Left ventricle myocardium superior (tissue), 1 donor: ENCODE data around the gene ITPR2. TPM values are rescaled to one million over a fixed set of nuclear protein-coding genes. Genes with fewer than 3 reads are reported as not detected.
A peak's percentile ranks its signal among the peaks of the same experiment; 100 is the strongest.

Experiments
- ATAC-seq: fragments of 200-7000 bp; cut with Tn5 transposase; one replicate; pipeline ENCODE4 v1.9.1; 2020; ENCODE audit warnings: mild to moderate bottlenecking, moderate library complexity
- DNase-seq: peaks from one replicate; pipeline ENCODE4 v3.0.0-alpha.2; 2020
- intact Hi-C: fragments of 100-400 bp; cut with micrococcal nuclease; formaldehyde crosslinking; loops from one replicate; pipeline ENCODE4 v1.11.0; 2022
- total RNA-seq: library from RNA; stranded (reverse); fragmentation: NEBNext Ultra II Directional; extraction: Animal tissue kit (Norgen Biotek cat#: 25700); gene quantifications from one replicate; pipeline ENCODE4 v1.2.1, GENCODE V29; 2021
- donor health status: DM: no; HTN: yes; CAD: no; lungs with severe emphysema.

ITPR2 gene
- total RNA-seq, 1 donor from 2014 or later = 10.5 TPM

DNA sequence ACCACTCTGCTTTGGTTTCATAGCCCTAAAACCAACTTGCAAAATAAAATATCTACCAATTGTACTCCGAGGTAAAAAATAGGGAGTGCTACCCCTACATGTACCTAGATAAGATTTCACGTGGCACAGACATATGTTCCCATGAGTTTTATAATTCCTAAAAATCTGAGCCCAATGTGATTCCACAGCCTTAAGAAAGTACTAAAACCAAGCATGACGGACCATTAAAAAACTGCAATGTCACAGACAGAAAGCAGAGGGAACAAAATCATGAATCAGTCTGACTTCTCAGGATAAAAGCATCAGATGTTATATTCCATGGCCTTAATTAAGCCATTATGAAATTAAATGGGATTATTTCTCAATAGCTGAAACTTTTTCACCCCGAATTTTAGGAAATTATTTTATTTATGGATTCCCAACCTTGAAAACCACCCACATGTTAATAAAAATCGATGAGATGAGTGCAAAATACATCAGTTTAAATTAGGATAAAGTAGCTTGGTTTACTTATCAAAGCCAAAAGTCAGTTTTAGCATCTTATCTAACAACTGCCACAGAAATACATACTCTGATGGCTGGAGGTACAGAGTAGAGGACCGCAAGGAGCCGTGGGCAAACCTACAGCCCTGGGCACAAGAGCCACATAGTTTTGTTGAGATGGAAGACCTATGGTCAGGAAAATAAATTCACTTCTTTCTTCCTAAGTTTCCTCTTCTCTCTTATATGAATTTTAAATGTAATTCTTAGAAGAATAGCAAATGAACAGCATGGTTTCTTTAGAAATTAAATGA, 4.5 kb downstream of the ITPR2 start:
- intact Hi-C loops = no loop called here
- ATAC-seq = no peak

DNA sequence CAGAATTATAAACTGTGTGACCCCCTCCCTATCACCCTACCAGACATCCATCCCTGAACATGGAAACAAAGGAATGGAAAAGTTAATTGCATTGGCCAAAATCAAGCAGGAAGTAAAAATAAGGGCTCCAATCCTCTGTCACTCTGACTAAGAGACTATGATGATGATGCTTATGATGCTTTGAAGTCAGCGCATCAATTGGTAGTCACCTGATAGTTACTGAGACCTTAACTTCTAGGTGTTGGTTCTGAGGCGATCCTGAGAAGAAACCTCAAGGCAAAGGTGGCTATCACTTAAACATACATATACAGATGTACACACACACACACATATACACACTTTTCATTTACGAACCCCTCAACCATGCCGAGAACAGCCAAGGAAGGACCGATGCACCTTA, 6.6 kb downstream of the ITPR2 start:
- no peak for ATAC-seq
- DNase-seq = no peak
- intact Hi-C loops = no loop called here

More for the DNA sequence above, 4.5 kb downstream of the ITPR2 start:
- no peak for DNase-seq

DNA sequence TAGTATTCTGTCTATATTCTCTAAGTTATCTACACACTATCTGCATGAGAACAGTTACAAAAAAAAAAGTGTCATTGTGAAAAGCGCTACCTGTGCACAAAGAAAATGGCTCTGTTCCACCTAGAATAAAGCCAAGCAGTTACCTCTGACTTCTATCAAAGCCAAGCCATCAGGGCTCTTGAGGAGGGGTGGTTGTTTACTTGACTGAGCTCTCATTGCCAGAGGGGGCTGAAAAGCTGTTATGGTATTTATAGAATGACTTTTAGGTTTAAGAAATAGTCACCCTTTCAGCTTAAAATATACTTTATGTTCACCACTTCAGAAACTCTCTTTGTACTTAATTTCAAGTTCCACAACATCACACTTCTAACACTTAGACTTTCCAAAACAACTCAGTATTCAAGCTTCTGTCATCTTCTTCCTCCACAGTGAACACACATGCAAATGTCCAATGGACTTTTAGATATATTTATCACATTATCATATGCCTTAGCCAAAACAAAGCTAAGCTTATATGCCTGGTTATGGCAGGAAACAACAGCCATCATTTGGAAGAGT, 7.5 kb downstream of the ITPR2 start:
- ATAC-seq = no peak
- DNase-seq = no peak
- intact Hi-C loops = no loop called here

DNA sequence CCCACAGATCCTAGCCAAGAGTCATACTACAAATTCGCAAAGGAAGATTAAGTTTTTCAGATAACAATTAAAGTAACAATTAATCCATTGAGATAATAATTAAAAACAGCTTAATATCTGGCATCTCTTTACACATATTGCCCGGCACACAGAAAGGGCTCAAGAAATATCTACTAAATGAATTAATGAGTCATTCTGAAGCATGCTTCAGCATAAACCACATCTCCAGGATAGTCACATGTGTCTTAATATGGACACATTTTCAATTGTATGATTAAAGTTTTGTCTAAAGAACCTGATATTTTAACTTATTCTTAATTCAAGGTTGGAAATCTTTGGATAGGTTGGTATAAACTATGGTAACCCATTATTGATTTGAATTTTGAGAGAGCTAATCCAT, 9.6 kb downstream of the ITPR2 start:
- no peak for DNase-seq
- no peak for ATAC-seq
- intact Hi-C loops = no loop called here

DNA sequence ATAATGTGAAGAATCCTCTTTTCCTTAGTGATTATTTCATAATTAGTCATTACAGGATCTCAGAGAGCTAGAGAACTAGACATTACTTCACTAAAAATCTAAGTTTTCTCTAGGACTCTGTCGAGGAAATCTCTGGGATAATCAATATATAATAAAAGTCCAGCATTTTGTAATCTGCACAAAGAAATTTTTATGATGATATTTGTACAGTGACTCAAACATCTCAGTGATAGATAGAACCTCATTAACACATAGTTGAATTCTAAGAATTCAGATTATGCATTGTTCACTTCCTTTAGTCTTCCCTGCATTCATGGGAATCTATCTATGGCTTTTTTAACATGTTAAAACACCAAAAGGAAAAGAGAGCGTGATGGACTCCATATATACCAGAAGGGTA, 11.0 kb downstream of the ITPR2 start:
- intact Hi-C loops = no loop called here
- DNase-seq (no peak), ATAC-seq (no peak)

DNA sequence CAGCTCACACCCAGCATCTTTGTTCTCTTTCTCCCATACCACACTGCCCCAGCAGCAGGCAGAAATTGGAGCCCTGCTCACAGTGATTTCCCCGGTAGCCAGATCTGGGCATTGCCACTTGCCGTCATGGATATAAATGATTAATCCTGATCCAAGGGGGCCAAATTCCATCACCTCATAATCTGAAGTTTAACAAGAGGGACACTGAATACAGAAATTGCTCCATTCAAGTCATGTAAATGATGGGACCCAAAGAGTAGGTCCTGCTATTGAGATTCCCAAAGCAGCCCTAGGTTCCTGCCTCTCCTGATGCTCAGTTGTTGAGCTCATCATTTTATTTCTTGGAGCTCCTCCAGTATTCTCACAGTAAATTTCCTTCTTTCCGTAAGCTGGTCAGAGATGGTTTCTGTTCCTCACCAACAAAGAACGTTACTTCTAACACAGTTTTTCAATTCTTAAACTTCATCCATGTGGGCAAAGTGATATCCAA, 11.7 kb downstream of the ITPR2 start:
- DNase-seq = no peak
- ATAC-seq = peak; percentile 52
- intact Hi-C loops = no loop called here

DNA sequence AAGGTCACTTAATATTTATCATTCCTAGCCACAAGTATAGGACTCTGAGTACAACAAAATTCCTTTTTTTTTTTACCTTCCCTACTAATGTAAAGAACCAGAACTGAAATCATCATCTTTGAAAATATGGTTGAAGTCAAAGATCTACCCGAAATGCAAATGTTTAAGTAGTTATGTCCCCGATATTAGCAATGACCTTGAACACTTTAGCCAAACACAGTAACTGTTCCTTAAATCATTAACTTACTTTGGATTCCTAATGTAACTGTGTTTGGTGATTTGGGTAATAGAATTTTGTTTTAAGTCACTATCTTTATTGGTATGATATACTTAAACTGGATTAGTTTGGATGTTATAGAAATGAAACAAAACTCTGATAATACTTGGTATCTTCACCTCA, 14.4 kb downstream of the ITPR2 start:
- DNase-seq (no peak), ATAC-seq (no peak)
- intact Hi-C loops = no loop called here

DNA sequence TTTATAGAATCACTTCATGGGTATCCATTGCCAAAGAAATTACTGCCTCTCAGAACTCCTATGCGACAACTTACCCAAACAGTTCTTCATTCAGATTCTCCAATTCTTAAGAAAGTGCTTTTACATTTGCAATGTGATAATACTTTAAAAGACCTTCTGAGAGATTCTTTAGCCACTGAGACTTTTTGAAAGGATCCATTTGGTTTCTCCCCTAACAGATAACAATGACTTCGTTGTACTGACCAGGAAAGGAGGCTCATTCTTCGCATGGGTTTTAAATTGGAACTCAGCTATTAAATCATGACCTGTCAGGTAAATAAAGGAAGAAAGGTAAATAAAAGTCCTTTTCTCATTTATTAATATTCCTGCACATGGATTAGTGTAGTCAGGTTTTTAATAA, 14.8 kb downstream of the ITPR2 start:
- intact Hi-C loops = no loop called here
- DNase-seq = no peak
- no peak for ATAC-seq

DNA sequence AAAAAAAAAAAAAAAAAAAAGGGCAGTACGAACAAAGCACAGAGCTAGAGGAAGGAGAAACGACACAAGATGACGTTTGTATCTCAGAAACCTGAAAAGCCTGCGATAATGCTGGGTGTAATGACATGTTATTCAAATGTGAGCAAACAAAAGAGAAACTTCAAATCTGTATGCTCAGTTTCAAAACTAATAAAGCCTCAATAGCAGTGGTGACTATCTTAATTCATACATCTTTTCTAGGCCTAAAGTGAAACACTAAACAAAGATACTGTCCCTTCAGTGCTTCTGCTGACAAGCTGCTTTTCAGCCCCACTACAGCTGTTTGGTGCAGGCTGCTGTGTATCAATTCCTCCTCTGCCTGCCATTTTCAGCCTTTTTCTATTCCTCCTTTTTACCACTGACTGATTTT, 15.8 kb downstream of the ITPR2 start:
- DNase-seq (no peak), ATAC-seq (peak; percentile 36)
- intact Hi-C loops = no loop called here

DNA sequence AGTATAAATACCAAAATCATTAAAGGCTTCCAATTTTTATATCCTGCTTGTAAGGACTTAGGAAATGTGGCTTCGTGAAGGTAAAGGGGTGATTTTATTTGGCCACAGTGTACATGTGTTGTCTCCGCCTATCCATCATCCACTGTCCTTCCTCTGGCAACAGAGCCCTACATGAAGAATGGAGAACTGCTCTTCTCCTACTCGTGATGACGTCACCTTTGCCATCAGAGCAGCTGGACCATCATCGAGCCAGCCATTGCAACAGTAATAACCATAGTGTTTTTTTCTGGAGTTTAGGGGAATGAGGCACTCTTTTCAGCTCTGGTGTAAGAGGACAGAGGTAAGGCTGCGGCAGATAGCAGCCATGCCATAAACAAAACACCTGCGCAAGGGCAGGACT, 19.2 kb downstream of the ITPR2 start:
- ATAC-seq (no peak), DNase-seq (no peak)
- intact Hi-C loops = no loop called here

DNA sequence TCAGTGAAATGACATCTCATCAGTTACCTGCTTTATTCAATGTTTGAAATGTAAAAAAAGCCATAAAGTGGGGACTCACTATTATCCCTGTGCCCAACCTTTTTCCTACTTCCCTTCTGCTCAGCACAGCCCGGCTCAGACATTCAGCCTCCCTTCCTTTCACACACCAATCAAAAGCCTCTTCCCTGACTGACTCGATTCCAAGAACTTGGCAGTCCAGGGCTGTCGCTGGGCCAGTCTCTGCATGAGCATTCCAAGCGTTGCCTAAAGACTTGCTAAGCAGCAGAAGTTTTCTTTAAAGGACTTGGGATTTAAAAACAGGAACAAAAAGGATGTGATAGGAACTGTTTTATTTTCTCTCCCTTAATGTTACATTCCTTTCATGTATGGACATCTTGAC, 22.7 kb downstream of the ITPR2 start:
- ATAC-seq = peak; percentile 98
- intact Hi-C loops = no loop called here
- peak; percentile 71 for DNase-seq

DNA sequence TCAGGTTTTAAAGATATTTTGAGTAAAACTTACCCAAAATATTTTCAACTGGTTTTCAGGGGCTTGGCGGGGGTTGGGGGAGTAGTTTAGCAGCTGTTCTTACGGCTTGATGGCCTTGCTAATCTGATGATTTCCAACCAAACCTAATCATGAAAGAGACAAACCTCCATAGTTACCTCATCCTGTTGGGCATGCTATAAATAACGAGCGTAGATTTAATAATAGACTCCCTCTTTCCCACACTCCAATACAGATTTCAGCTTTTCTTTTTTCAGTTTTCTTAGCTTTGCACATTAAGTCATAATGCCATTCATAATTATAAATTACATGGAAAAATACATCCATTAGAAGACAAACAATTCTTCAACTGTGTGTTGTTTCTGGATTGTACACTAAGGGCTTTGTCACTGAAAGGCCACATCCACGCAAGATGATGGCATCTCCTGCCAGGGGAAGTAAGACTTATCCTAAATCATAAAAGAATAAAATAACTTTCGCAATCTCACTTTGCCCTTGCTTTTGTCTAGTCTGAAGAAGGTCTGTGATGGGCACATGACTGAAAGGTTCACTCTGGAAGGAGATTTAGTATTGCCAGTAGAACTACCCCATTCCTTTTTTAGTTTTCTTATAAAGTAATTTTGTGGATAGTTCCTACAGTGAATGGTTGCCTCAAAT, 23.2 kb downstream of the ITPR2 start:
- intact Hi-C loops = no loop called here
- DNase-seq = no peak
- peak; percentile 31 for ATAC-seq

DNA sequence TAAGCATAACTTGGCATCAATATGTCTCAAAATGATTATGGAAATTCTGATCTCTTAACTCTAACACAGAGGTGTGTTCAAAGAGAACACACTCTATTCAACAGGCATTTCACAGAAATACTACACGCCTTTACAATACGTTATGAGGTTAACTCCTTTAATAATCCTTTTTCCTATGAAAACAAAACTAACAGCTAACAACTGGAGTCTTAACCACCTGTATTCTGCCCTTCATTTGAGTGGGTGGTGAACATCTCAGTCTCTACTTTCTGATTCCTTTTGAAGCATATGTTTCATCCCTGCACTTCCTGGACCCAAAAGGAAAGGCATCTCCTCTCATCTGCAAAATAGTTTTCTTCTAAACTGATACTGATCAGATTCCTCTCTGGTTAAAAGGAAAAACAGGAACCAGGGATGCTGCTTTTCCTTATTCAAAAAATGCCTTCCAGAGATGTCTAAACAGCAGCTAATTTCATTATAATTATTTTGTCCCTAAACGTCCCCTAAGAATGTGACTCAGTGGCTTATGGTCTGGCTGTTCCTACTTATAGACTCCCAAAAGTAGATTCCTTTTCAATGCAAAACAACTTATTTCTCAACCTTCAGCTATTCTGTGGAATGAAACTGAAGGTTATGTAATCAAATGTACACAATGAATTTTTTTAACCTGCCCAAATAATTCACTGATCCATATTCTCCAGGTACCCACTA, 24.1 kb downstream of the ITPR2 start:
- ATAC-seq = no peak
- DNase-seq = no peak
- intact Hi-C loops = no loop called here

DNA sequence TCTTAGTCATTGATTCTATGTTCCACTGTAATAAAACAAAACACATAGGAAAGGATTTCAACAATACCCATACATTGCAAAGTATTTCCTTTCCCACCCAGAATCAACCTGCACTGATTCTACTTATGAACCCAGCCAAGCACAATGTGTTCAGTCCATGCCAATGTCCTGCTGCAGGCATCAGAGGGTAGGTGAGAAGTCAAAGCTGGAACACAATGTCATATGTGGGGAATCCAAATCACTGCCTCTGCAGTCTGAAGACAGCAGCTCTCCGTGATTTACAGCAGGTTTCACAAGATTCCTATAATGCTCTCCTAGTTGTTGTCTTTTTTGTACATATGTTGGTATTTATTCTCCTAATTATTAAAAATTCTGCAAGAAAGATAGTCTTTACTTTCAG, 25.7 kb downstream of the ITPR2 start:
- peak; percentile 73 for ATAC-seq
- no peak for DNase-seq
- intact Hi-C loops = no loop called here

DNA sequence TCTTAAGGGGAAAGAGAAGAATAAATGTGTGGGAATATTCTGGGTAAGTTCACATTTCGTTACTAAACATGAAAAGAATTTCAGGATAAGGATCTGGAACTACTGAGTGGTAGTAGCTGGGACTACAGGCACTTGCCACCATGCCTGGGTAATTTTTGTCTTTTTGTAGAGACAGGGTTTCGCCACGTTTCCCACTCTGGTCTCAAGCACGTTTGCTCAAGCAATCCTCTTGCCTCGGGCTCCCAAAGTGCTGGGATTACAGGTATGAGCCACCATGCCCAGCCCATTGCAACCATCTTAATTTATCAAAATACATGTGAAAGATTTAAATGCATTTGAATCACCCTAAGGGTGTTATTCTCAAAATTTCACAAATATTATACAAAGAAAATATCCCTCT, 26.4 kb downstream of the ITPR2 start:
- intact Hi-C loops = no loop called here
- DNase-seq (no peak), ATAC-seq (no peak)

DNA sequence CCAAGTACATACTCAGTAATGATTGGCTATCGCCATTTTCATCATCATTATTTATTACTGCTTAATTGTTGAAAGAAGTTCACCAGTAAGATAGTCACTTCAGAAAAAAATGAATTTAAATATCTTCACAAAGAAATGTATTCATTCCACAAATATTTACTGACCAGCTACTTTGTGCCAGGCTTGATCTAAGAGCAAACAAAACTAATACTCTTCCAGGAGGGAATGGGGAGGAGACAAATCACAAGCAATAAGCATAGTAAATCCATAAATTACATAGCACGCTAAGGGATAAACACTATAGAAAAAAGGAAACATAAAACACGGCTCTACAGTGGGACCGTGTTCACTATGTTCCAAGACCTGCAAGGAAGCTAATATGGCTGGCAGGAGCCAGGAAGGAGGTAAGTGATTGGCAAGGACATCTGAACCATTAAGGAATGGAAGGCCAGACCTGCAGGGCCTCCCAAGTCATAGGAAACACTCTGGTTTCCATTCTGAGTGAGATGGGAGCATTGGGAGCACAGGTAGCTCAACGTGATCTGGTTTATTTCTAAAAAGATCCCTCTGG, 27.5 kb downstream of the ITPR2 start:
- DNase-seq (no peak), ATAC-seq (no peak)
- intact Hi-C loops = no loop called here

DNA sequence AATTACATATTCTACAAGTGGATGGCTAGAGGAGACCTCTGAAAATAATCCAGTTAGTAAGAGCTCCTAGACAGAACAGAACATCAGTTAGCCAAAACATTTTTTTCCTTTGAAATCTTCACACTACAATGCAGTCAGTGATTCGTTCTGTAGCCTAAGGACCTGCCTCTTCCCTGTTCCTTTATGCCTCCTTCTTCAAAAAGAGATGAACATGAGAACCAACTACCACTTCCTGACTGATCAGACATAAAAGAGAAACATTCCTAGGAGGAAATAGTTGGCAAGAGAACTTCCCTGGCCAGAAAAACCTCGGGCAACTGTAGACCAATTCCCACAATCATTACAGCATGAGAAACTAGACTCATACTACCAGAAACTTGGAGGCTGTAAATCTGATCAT, 29.4 kb downstream of the ITPR2 start:
- intact Hi-C loops = no loop called here

DNA sequence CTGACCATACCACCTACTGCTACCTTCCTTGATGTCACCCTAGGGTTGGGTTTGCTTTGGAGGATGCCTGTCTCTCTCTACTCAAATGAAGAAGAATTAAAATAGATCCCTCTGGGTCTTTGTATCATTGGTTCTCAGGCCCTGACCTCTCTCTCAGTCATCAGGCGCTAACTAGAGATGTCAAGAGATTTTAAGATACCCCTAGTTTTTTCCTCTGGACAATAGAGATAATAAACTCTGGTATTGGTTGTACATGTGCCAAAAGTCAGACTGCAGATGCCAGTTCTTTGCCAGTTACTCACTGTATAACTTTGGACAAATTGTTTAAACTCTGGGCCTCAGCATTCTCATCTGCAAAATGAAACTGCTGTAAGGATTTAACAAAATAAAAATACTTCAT, 31.5 kb downstream of the ITPR2 start:
- intact Hi-C loops = no loop called here
- ATAC-seq (no peak), DNase-seq (no peak)

More for the DNA sequence above, 29.4 kb downstream of the ITPR2 start:
- ATAC-seq = no peak
- no peak for DNase-seq

DNA sequence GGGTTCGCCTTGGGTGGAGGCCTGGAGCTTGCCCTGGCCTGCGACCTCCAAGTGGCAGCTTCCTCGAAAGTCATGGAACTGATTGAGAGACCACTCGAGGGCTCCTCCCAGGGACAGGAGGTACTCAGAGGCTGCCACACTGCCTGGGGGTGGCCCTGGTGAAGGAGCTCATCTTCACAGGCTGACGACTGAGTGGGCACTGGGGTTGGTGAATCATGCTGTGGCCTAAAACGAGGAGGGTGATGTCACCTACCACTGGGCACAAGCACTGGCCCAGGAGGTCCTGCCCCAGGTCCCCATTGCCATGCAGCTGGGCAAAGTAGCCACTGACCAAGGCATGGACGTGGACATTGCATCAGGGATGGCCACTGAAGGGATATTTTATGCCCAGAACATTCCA, 32.1 kb downstream of the ITPR2 start:
- intact Hi-C loops = no loop called here
- DNase-seq (no peak), ATAC-seq (no peak)

DNA sequence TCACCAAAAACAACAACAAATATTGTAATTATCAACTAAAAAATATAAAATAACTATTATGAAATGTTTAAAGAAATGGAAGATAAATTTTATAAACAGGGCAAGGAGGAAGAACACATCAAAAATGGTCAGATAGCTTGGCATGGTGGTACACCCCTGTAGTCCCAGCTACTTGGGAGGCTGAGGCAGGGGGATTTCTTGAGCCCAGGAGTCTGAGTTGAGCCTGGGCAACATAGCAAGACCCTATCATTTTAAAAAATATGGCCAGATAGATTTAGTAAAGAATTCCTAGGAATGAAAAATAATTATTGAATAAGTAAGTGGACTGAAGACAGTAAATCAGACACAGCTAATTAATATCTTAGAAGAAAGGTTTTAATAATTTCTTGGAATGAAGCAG, 32.6 kb downstream of the ITPR2 start:
- DNase-seq (no peak), ATAC-seq (no peak)
- intact Hi-C loops = no loop called here
